AG20443 (cell line): Measurements from ENCODE around the gene CEP250.
A peak's percentile ranks its signal among the peaks of the same experiment; 100 is the strongest.
"Not testable (repeated sequence)": the region's sequence is repeated elsewhere in the genome, so short reads cannot be mapped to it uniquely, and the experiment has no call there.

Experiments
- DNase-seq: peaks from one replicate; pipeline ENCODE4 v3.0.0; 2012; ENCODE audit warnings: low spot score, mixed read lengths

Gene CEP250

GRCh38 chr20:35529552-35529951, 74.2 kb downstream of the CEP250 start, which contains the start of gene C20orf173:
TSS of gene C20orf173 (minus strand) at chr20:35529652. CDS start at chr20:35529373, 279 bp downstream.
- no peak for DNase-seq

GRCh38 chr20:35539756-35540212, 84.4 kb downstream of the CEP250 start:
- no peak for DNase-seq

- DNase-seq = no peak
Measured at GRCh38 chr20:35541118-35541782, 85.9 kb downstream of the CEP250 start.

GRCh38 chr20:35541783-35542662, 86.6 kb downstream of the CEP250 start, which contains the start of gene ERGIC3:
TSS of gene ERGIC3 (plus strand) at chr20:35542078. CDS start at chr20:35542098, 20 bp downstream.
- peak; percentile 99 for DNase-seq

- no peak for DNase-seq
Measured at GRCh38 chr20:35542990-35543389, 87.6 kb downstream of the CEP250 start.

GRCh38 chr20:35544436-35544835, 89.0 kb downstream of the CEP250 start:
- no peak for DNase-seq

GRCh38 chr20:35544941-35545340, 89.5 kb downstream of the CEP250 start:
- DNase-seq = not testable (repeated sequence)

GRCh38 chr20:35546127-35546526, 90.7 kb downstream of the CEP250 start:
- DNase-seq = no peak

- DNase-seq = no peak
Measured at GRCh38 chr20:35547329-35547728, 91.9 kb downstream of the CEP250 start.

GRCh38 chr20:35551503-35551902, 96.1 kb downstream of the CEP250 start:
- no peak for DNase-seq

- no peak for DNase-seq
Measured at GRCh38 chr20:35552914-35553313, 97.5 kb downstream of the CEP250 start.

- not testable (repeated sequence) for DNase-seq
Measured at GRCh38 chr20:35555461-35555860, 100.1 kb downstream of the CEP250 start.

- no peak for DNase-seq
Measured at GRCh38 chr20:35555951-35556645, 100.7 kb downstream of the CEP250 start.

GRCh38 chr20:35556871-35557270, 101.5 kb downstream of the CEP250 start:
- peak; percentile 6 for DNase-seq

- DNase-seq = no peak
Measured at GRCh38 chr20:35558451-35558850, 103.1 kb downstream of the CEP250 start.

- DNase-seq = no peak
Measured at GRCh38 chr20:35559042-35559693, 103.8 kb downstream of the CEP250 start.

- DNase-seq = no peak
Measured at GRCh38 chr20:35560105-35560511, 104.7 kb downstream of the CEP250 start.

GRCh38 chr20:35560541-35560940, 105.1 kb downstream of the CEP250 start:
- no peak for DNase-seq

- DNase-seq = peak; percentile 73
Measured at GRCh38 chr20:35561268-35561667, 105.9 kb downstream of the CEP250 start.

GRCh38 chr20:35561671-35562070, 106.3 kb downstream of the CEP250 start:
- DNase-seq = no peak

- no peak for DNase-seq
Measured at GRCh38 chr20:35562541-35563110, 107.2 kb downstream of the CEP250 start.
